NB4 (cell line): Measurements from ENCODE around the gene CPED1.

Source experiments
- CTCF ChIP-seq: IDR thresholded peaks from one replicate; pipeline ENCODE4 v1.5.1; 2012; ENCODE audit warnings: low read depth, low read length
- MYC ChIP-seq: IDR thresholded peaks from 2 replicates; pipeline ENCODE4 v1.6.1; 2011; ENCODE audit warnings: low read depth, low read length
- POLR2A ChIP-seq: IDR thresholded peaks from 2 replicates; pipeline ENCODE4 v1.6.1; 2011; ENCODE audit warnings: mild to moderate bottlenecking; ENCODE audit not compliant: insufficient read length; ENCODE audit errors: extremely low read depth

DNA sequence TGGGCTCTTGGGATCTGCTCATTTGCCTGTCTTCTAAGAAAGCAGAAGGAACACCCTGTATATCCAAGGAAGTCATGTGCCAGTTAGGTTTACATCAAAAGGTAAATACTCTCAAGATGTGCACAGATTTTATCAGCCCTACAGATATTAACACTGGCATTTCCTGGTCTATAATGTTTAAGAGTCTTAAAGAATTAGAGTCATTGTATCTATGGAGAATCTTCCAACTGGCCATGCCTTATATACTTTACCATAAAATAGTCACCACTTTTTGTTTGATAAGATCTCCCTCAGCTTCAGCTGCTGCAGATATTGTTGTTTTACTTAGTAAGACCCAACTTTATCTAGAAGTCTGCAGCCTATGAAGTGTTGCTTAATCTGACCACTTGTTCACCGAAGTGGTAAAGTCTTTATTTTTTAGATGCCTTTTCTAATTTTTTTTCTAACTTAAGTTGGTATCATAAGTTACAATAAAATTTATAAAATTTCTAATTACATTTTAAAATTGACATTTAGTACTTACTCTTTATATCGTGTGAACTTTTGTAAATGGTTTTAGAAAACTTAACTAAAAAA, 58.5 kb downstream of the CPED1 start:
- TF ChIP-seq POLR2A (no peak), CTCF (no peak), MYC (no peak)
